K562 (cell line): ENCODE results near the gene SRGAP3. TPM values are rescaled to one million over a fixed set of nuclear protein-coding genes. Genes with fewer than 3 reads are reported as not detected.

ENCODE experiments used
- ATAC-seq: fragments of 200-7000 bp; cut with Tn5 transposase; 3 replicates; pipeline ENCODE4 v1.9.1; 2020; ENCODE audit warnings: moderate library complexity
- BruUV-seq: library from RNA; stranded (reverse); fragments of 400-500 nt; replicated peaks from 2 replicates; lab custom pipeline; 2021; lab: Mats Ljungman, UMichigan
- CTCF ChIA-PET: fragments of 300-600 bp; formaldehyde crosslinking; extraction: SDS; loops from one replicate; lab custom pipeline; 2021; ENCODE audit warnings: low intra/inter-chr PET ratio; lab: Yijun Ruan, JAX
- POLR2A ChIA-PET: fragments of 300-600, 350-650 bp; sonication (Branson Sonifier 250); formaldehyde crosslinking; extraction: SDS; loops from one replicate; lab custom pipeline; 2021; ENCODE audit warnings: antibody characterized with exemption, inconsistent platforms; lab: Yijun Ruan, JAX
- DNase-seq, 4 experiments: peaks; one replicate each; pipeline versions ENCODE4 v3.0.0 to v3.0.0-alpha.2; 2011 to 2018; ENCODE audit warnings: low spot score in 3 of 4, mixed read lengths in 3 of 4; ENCODE audit errors: extremely low read depth in 1 of 4
- FAIRE-seq: peaks from 2 replicates; lab custom pipeline; 2011; peaks lifted over from hg19 to GRCh38; lab: Jason Lieb, UNC
- H2AFZ ChIP-seq: 2 replicates; pipeline ENCODE4 v1.6.0; 2011; ENCODE audit warnings: low read depth, low read length, control low read depth, inconsistent platforms
- H3K27ac ChIP-seq: fragments of 200-600 bp; 3 replicates; pipeline ENCODE4 v1.8.0; 2011; ENCODE audit warnings: low read depth, mild to moderate bottlenecking, control low read depth, inconsistent platforms, low read length, moderate library complexity, mixed read lengths; ENCODE audit errors: extremely low read depth
- H3K27me3 ChIP-seq, 2 experiments: fragments of 300-600 bp in 1 of 2; 2 replicates in 1 of 2; 3 replicates in 1 of 2; pipeline versions ENCODE4 v1.6.0 to v1.8.0; 2011; ENCODE audit warnings: inconsistent platforms in 2 of 2, low read length in 2 of 2, mild to moderate bottlenecking in 1 of 2, mixed read lengths in 1 of 2, moderate library complexity in 1 of 2; ENCODE audit not compliant: control insufficient read depth in 2 of 2, insufficient read depth in 2 of 2
- H3K36me3 ChIP-seq: fragments of 300-600 bp; 3 replicates; pipeline ENCODE4 v1.8.0; 2011; ENCODE audit warnings: mild to moderate bottlenecking, low read length, inconsistent platforms; ENCODE audit not compliant: control insufficient read depth, insufficient read depth
- H3K4me1 ChIP-seq, 2 experiments: fragments of 200-600 bp in 1 of 2; replicated peaks in 1 of 2; 2 replicates in 1 of 2; 3 replicates in 1 of 2; pipeline versions ENCODE4 v1.5.1 to v1.8.0; 2011; ENCODE audit warnings: inconsistent platforms in 2 of 2, low read length in 2 of 2, mild to moderate bottlenecking in 1 of 2, mixed read lengths in 1 of 2, moderate library complexity in 1 of 2; ENCODE audit not compliant: control insufficient read depth in 2 of 2, insufficient read depth in 2 of 2
- H3K4me2 ChIP-seq: 2 replicates; pipeline ENCODE4 v1.6.1; 2011; ENCODE audit warnings: low read length, control low read depth, inconsistent platforms, mixed read lengths; ENCODE audit not compliant: insufficient read depth
- H3K4me3 ChIP-seq: fragments of 200-600 bp; sonication (generic), shearing (Covaris generic); 2 replicates; pipeline ENCODE4 v1.5.1; 2016; ENCODE audit warnings: control low read depth, inconsistent platforms
- H3K79me2 ChIP-seq: fragments of 200-600 bp; 3 replicates; pipeline ENCODE4 v1.8.0; 2011; ENCODE audit warnings: low read length, inconsistent platforms; ENCODE audit not compliant: control insufficient read depth, insufficient read depth
- H3K9ac ChIP-seq, 2 experiments: 2 replicates each; pipeline versions ENCODE4 v1.6.0 to v1.6.1; 2011; ENCODE audit warnings: low read depth in 2 of 2, low read length in 2 of 2, control low read depth in 1 of 2, inconsistent platforms in 1 of 2, mild to moderate bottlenecking in 1 of 2, mixed read lengths in 1 of 2; ENCODE audit not compliant: insufficient read depth in 1 of 2
- H3K9me1 ChIP-seq: one replicate; pipeline ENCODE4 v1.6.0; 2011; ENCODE audit warnings: inconsistent platforms, mild to moderate bottlenecking, low read length, moderate library complexity; ENCODE audit not compliant: control insufficient read depth, insufficient read depth
- H3K9me3 ChIP-seq: replicated peaks from 2 replicates; pipeline ENCODE4 v1.5.1; 2011; ENCODE audit warnings: low read depth, low read length, inconsistent platforms; ENCODE audit not compliant: control insufficient read depth, insufficient read depth
- H4K20me1 ChIP-seq: replicated peaks from 2 replicates; pipeline ENCODE4 v1.6.1; 2011; ENCODE audit warnings: low read length, inconsistent platforms, mixed read lengths; ENCODE audit not compliant: control insufficient read depth, insufficient read depth
- BRF1 ChIP-seq: IDR thresholded peaks from 3 replicates; pipeline ENCODE4 v1.6.1; 2011; ENCODE audit warnings: borderline replicate concordance, mild to moderate bottlenecking; ENCODE audit not compliant: insufficient read length; ENCODE audit errors: extremely low read depth
- CBFA2T3 ChIP-seq: fragments of 450-650 bp; IDR thresholded peaks from 2 replicates; pipeline ENCODE4 v1.6.1; 2017
- CEBPG ChIP-seq, 3 experiments: fragments of 200-800 bp in 1 of 3; sonication (Bioruptor generic) in 1 of 3; sonication (generic) in 1 of 3; formaldehyde crosslinking in 1 of 3; IDR thresholded peaks in 2 of 3; conservative IDR thresholded peaks in 1 of 3; 2 replicates each; pipeline versions ENCODE4 v1.6.1 to v1.8.0; 2016 to 2022; ENCODE audit warnings: missing compliant biosample characterization in 2 of 3, missing genetic modification characterization in 2 of 3, mild to moderate bottlenecking in 1 of 3, missing genetic modification reagents in 1 of 3
- HDGF ChIP-seq: fragments of 450-650 bp; IDR thresholded peaks from 2 replicates; pipeline ENCODE4 v1.6.1; 2016
- HMBOX1 ChIP-seq: sonication (generic); IDR thresholded peaks from 2 replicates; pipeline ENCODE4 v1.6.1; 2016
- JUN ChIP-seq, 2 experiments: sonication (generic) in 1 of 2; formaldehyde crosslinking in 1 of 2; IDR thresholded peaks; 2 replicates each; pipeline versions ENCODE4 v1.6.1 to v1.8.0; 2012 to 2022; ENCODE audit warnings: borderline replicate concordance in 2 of 2, mild to moderate bottlenecking in 2 of 2, improper control_type of control experiment in 1 of 2, low read depth in 1 of 2, low read length in 1 of 2, missing genetic modification reagents in 1 of 2
- MITF ChIP-seq: IDR thresholded peaks from 2 replicates; pipeline ENCODE4 v1.6.1; 2014; ENCODE audit warnings: antibody characterized with exemption
- NCOR1 ChIP-seq: fragments of 450-650 bp; IDR thresholded peaks from 2 replicates; pipeline ENCODE4 v1.6.1; 2016; ENCODE audit warnings: mild to moderate bottlenecking, moderate library complexity
- NFE2L1 ChIP-seq: fragments of 450-650 bp; IDR thresholded peaks from 2 replicates; pipeline ENCODE4 v1.6.1; 2016; ENCODE audit warnings: missing genetic modification characterization, low read depth, mild to moderate bottlenecking, missing compliant biosample characterization, moderate library complexity, borderline replicate concordance
- PATZ1 ChIP-seq: fragments of 250-450 bp; sonication (Bioruptor Pico); IDR thresholded peaks from 2 replicates; pipeline ENCODE4 v1.5.0; 2020; ENCODE audit warnings: mild to moderate bottlenecking, borderline replicate concordance
- RBM25 ChIP-seq: fragments of 200-400 bp; formaldehyde crosslinking; IDR thresholded peaks from 2 replicates; pipeline ENCODE4 v1.6.1; 2018; ENCODE audit warnings: low read length, low read depth, moderate library complexity; ENCODE audit not compliant: severe bottlenecking
- RFX1 ChIP-seq: fragments of 450-650 bp; IDR thresholded peaks from 2 replicates; pipeline ENCODE4 v1.6.1; 2016; ENCODE audit warnings: mild to moderate bottlenecking, moderate library complexity
- SMARCC2 ChIP-seq: fragments of 450-650 bp; IDR thresholded peaks from 2 replicates; pipeline ENCODE4 v1.6.1; 2017; ENCODE audit warnings: antibody characterized with exemption, moderate library complexity, mild to moderate bottlenecking, low read depth
- TCF3 ChIP-seq: sonication (generic); formaldehyde crosslinking; IDR thresholded peaks from 2 replicates; pipeline ENCODE4 v1.4.0; 2020; ENCODE audit warnings: mild to moderate bottlenecking, missing genetic modification reagents
- TCFL5 ChIP-seq: fragments of 250-450 bp; sonication (Bioruptor Pico); conservative IDR thresholded peaks from 2 replicates; pipeline ENCODE4 v1.6.1; 2021; ENCODE audit warnings: mild to moderate bottlenecking, moderate library complexity, matching md5 sums
- TRIM28 ChIP-seq: fragments of 450-650 bp; IDR thresholded peaks from 2 replicates; pipeline ENCODE4 v1.6.1; 2017
- ZNF143 ChIP-seq: sonication (generic); formaldehyde crosslinking; IDR thresholded peaks from 2 replicates; pipeline ENCODE4 v1.9.0; 2022; ENCODE audit warnings: mild to moderate bottlenecking, missing genetic modification reagents
- ZNF146 ChIP-seq: IDR thresholded peaks from one replicate; pipeline ENCODE4 v1.6.1; 2018; ENCODE audit warnings: missing compliant biosample characterization; ENCODE audit not compliant: unreplicated experiment
- ZNF436 ChIP-seq: fragments of 250-450, 450-650 bp; sonication (Bioruptor Pico); formaldehyde crosslinking; IDR thresholded peaks from 2 replicates; pipeline ENCODE4 v1.7.0; 2020; ENCODE audit warnings: mild to moderate bottlenecking
- ZNF75A ChIP-seq: fragments of 450-650 bp; formaldehyde crosslinking; IDR thresholded peaks from 2 replicates; pipeline ENCODE4 v1.4.0; 2020; ENCODE audit warnings: mild to moderate bottlenecking
- WGBS: fragments of 100-300 bp; shearing (Covaris generic); methylation state at CpG from one replicate; pipeline ENCODE4 v1.1.6; 2016; ENCODE audit warnings: low coverage, mixed read lengths; ENCODE audit not compliant: insufficient coverage; ENCODE audit errors: missing lambda C conversion rate; 5-methylcytosine and 5-hydroxymethylcytosine counted together
- in situ Hi-C: fragments of 300-500 bp; cut with MboI; formaldehyde crosslinking; loops from 4 replicates; pipeline ENCODE4 v1.15.0; 2018; ENCODE audit warnings: inconsistent platforms, mixed read lengths
- intact Hi-C: fragments of 100-400 bp; cut with micrococcal nuclease; formaldehyde crosslinking; loops from 2 replicates; pipeline ENCODE4 v1.14.2; 2022
- polyA plus RNA-seq, 8 experiments: library from polyadenylated mRNA; depleted of rRNA in 4 of 8; stranded (reverse) in 5 of 8; unstranded in 3 of 8; fragments of >200 nt; fragmentation: Nextera tagmentation in 2 of 8; fragmentation: Illumina TruSeq in 1 of 8; extraction: Ambion mirVana in 2 of 8; extraction: Trizol in 1 of 8; gene quantifications; 2 replicates each; pipeline versions ENCODE4 v1.2.1 to v1.2.3, GENCODE V29; 2011 to 2014; ENCODE audit warnings: inconsistent platforms in 1 of 8, missing spikeins in 1 of 8
- total RNA-seq, 7 experiments: library from RNA; depleted of rRNA in 6 of 7; stranded (reverse); fragments of >200 nt in 6 of 7; fragmentation: Illumina TruSeq in 2 of 7; extraction: Trizol in 2 of 7; gene quantifications; 2 replicates each; pipeline versions ENCODE4 v1.2.1 to v1.2.3, GENCODE V29; 2011 to 2021; ENCODE audit warnings: low replicate concordance in 1 of 7

SRGAP3 gene
- total and polyA plus RNA-seq, 9 of the 15 experiments (the other 6 are each of a cell fraction or from before 2014, with no cell fraction given), result 0.11 to 0.85 (median 0.35) TPM; not detected in 2

- ChIA-PET CTCF (no interaction called here), POLR2A (no interaction called here)
- intact Hi-C loops, result no loop called here
- no TSS peak for BruUV-seq
- no peak overlapping the region for H3K4me3 ChIP-seq
- no peaks in the 10 kb centered on the region for H4K20me1 ChIP-seq
- no peaks in the 10 kb centered on the region for H3K36me3 ChIP-seq
- peaks cover 12 to 25% of the 10 kb centered on the region in 2 experiments for H3K27me3 ChIP-seq
- H3K4me1 ChIP-seq, result no peaks in the 10 kb centered on the region
- no peak for DNase-seq
- H3K27ac ChIP-seq, result no peak overlapping the region
- H3K9ac ChIP-seq, result no peak overlapping the region
- in situ Hi-C loops, result no loop called here
- no peaks in the 10 kb centered on the region for H3K79me2 ChIP-seq
- H3K9me3 ChIP-seq, result 0 out of 2 replicates have a peak, but pooled peaks cover 4% of the 10 kb centered on the region
- H3K9me1 ChIP-seq, result no peaks in the 10 kb centered on the region
- FAIRE-seq, result no peak
- no peak overlapping the region for H3K4me2 ChIP-seq
- H2AFZ ChIP-seq, result no peak overlapping the region
- WGBS, result 7% methylated on average over 1 of the region's 1 CpG
- ATAC-seq, result no peak
- no peak for TF ChIP-seq ZNF436 (CRISPR knock-in tag)
- no peak for TF ChIP-seq ZNF143 (CRISPR knock-in tag)
- no peak for TF ChIP-seq RFX1
- no peak for TF ChIP-seq CBFA2T3
- no peak for TF ChIP-seq HMBOX1
- TF ChIP-seq NFE2L1 (tag), result no peak
- TF ChIP-seq HDGF, result no peak
- TF ChIP-seq BRF1, result no peak
- TF ChIP-seq SMARCC2, result no peak
- TF ChIP-seq JUN (IDR thresholded peaks at IDR 0.05; ENCODE audit: borderline replicate concordance, low read depth, low read length), result no peak
- no peak for TF ChIP-seq JUN (CRISPR knock-in tag; IDR thresholded peaks at IDR 0.05; ENCODE audit: borderline replicate concordance)
- no peak for TF ChIP-seq CEBPG (CRISPR knock-in tag; IDR thresholded peaks at IDR 0.05)
- TF ChIP-seq CEBPG (tag; conservative IDR thresholded peaks at IDR 0.05 in 1 of 2, IDR thresholded peaks at IDR 0.05 in 1 of 2), result 0 out of 4 replicates have a peak, but pooled peaks of 1 of the 2 experiments have one; percentile 15
- peak; percentile 83 for TF ChIP-seq RBM25
- TF ChIP-seq MITF, result no peak
- TF ChIP-seq TRIM28, result peak; percentile 20; the same call in 1 of the 2 replicates
- no peak for TF ChIP-seq TCF3 (CRISPR knock-in tag)
- peak; percentile 97 for TF ChIP-seq ZNF146 (CRISPR knock-in tag)
- TF ChIP-seq TCFL5, result no peak
- no peak for TF ChIP-seq ZNF75A (CRISPR knock-in tag)
- no peak for TF ChIP-seq NCOR1
- no peak for TF ChIP-seq PATZ1 (CRISPR knock-in tag)
These were observed 186.9 kb downstream of the SRGAP3 start for GRCh38 chr3:9062570-9062969.
